Measurements from ENCODE around the gene HPSE2. TPM values are rescaled to one million over a fixed set of nuclear protein-coding genes. Genes with fewer than 3 reads are reported as not detected.

Gene HPSE2
- total RNA-seq, 1 experiment from 2014 or later, result 0.20 TPM

GRCh38 chr10:98628206-98628605 is 607.4 kb downstream of the HPSE2 start:
- no peak overlapping the region for H3K14ac ChIP-seq (ENCODE audit: insufficient read depth, low read length)
- no peak overlapping the region for H4K91ac ChIP-seq (ENCODE audit: insufficient read length, low read depth, low read length)
- no peaks in the 10 kb centered on the region for H3K79me2 ChIP-seq (ENCODE audit: insufficient read depth, low read length)
- H3K4me1 ChIP-seq (ENCODE audit: insufficient read depth, low read length), result no peaks in the 10 kb centered on the region
- no peak overlapping the region for H3K18ac ChIP-seq (ENCODE audit: insufficient read length, low read depth, low read length)
- Mint-ChIP-seq H3K4me3 (no peak overlapping the region), H3K27me3 (ENCODE audit: low read depth) (no peaks in the 10 kb centered on the region), H3K27ac (no peak overlapping the region), H3K9me3 (peaks cover 3 to 5% of the 10 kb centered on the region in 2 experiments; a peak in 2 of 5 replicates), H3K4me1 (peaks cover 2 to 3% of the 10 kb centered on the region in 2 experiments; a peak in 3 of 4 replicates), H3K36me3 (ENCODE audit: insufficient read depth in 1 of 3, low read depth in 3 of 3) (peaks cover 0 to 4% (median 3%) of the 10 kb centered on the region in 3 experiments; a peak in 4 of 7 replicates)
- no peak overlapping the region for H4K8ac ChIP-seq (replicated peaks; ENCODE audit: insufficient read length, low read depth, low read length)
- no peaks in the 10 kb centered on the region for H3K79me1 ChIP-seq (ENCODE audit: insufficient read depth, low read depth, low read length, poor library complexity, severe bottlenecking)
- H3K23me2 ChIP-seq (ENCODE audit: insufficient read length, low read depth, low read length, poor library complexity, severe bottlenecking), result no peaks in the 10 kb centered on the region
- no peak overlapping the region for H2AFZ ChIP-seq (ENCODE audit: low read length)
- TF ChIP-seq, protein P1, sequence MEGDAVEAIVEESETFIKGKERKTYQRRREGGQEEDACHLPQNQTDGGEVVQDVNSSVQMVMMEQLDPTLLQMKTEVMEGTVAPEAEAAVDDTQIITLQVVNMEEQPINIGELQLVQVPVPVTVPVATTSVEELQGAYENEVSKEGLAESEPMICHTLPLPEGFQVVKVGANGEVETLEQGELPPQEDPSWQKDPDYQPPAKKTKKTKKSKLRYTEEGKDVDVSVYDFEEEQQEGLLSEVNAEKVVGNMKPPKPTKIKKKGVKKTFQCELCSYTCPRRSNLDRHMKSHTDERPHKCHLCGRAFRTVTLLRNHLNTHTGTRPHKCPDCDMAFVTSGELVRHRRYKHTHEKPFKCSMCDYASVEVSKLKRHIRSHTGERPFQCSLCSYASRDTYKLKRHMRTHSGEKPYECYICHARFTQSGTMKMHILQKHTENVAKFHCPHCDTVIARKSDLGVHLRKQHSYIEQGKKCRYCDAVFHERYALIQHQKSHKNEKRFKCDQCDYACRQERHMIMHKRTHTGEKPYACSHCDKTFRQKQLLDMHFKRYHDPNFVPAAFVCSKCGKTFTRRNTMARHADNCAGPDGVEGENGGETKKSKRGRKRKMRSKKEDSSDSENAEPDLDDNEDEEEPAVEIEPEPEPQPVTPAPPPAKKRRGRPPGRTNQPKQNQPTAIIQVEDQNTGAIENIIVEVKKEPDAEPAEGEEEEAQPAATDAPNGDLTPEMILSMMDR (conservative IDR thresholded peaks at IDR 0.05), result no peak
- no peaks in the 10 kb centered on the region for H3K9me3 ChIP-seq (ENCODE audit: control insufficient read depth, low read depth, low read length)
- no peak overlapping the region for H2BK12ac ChIP-seq (ENCODE audit: insufficient read length, low read depth, low read length)
- no peak overlapping the region for H3K4me2 ChIP-seq (ENCODE audit: insufficient read depth, insufficient read length, low read length)
- H3K23ac ChIP-seq (ENCODE audit: insufficient read length, low read depth, low read length), result no peak overlapping the region
- no peak overlapping the region for H3K56ac ChIP-seq (ENCODE audit: insufficient read length, low read depth, low read length)
- H2BK5ac ChIP-seq (ENCODE audit: insufficient read length, low read length), result no peak overlapping the region
- no peak overlapping the region for H2BK120ac ChIP-seq (ENCODE audit: low read depth, low read length, poor library complexity, severe bottlenecking)
- no peak overlapping the region for H3K27ac ChIP-seq (ENCODE audit: insufficient read length, low read depth, low read length)
- H2BK20ac ChIP-seq (ENCODE audit: low read depth, low read length, poor library complexity, severe bottlenecking), result no peak overlapping the region
- H3K4ac ChIP-seq (ENCODE audit: low read depth, low read length), result no peak overlapping the region
- no peak for DNase-seq
- H4K5ac ChIP-seq (ENCODE audit: insufficient read length, low read depth, low read length), result no peak overlapping the region
- no CpG with 5 or more reads among the region's 1 CpG for WGBS (ENCODE audit: extremely low coverage, insufficient read length, low lambda C conversion rate)
- H4K20me1 ChIP-seq (ENCODE audit: control insufficient read depth, insufficient read depth, insufficient read length), result no peaks in the 10 kb centered on the region
- no peak overlapping the region for H3T11ph ChIP-seq (ENCODE audit: low read length)
- no peak overlapping the region for H3K9ac ChIP-seq (ENCODE audit: extremely low read depth, insufficient read length, low read length)
- H3K27me3 ChIP-seq (ENCODE audit: insufficient read depth, low read length), result no peaks in the 10 kb centered on the region
- no peak overlapping the region for H2AK5ac ChIP-seq (ENCODE audit: insufficient read length, low read length)
- no peak overlapping the region for H2BK15ac ChIP-seq (ENCODE audit: low read depth, low read length)
